Endothelial cell (in vitro differentiated cells): ENCODE measurements around the gene RAPH1. TPM values are rescaled to one million over a fixed set of nuclear protein-coding genes. Genes with fewer than 3 reads are reported as not detected.
"Not testable (repeated sequence)": the region's sequence is repeated elsewhere in the genome, so short reads cannot be mapped to it uniquely, and the experiment has no call there.

Source experiments
- DNase-seq: peaks from one replicate; pipeline ENCODE4 v3.0.0; 2021; ENCODE audit warnings: low spot score
- H3K27ac Mint-ChIP-seq: one replicate; pipeline ENCODE4 v1.8.0; 2021; ENCODE audit warnings: mixed read lengths, inconsistent platforms; ENCODE audit not compliant: unreplicated experiment
- H3K27me3 Mint-ChIP-seq: one replicate; pipeline ENCODE4 v1.8.0; 2021; ENCODE audit warnings: mild to moderate bottlenecking, moderate library complexity, mixed read lengths, inconsistent platforms; ENCODE audit not compliant: unreplicated experiment
- H3K36me3 Mint-ChIP-seq: one replicate; pipeline ENCODE4 v1.8.0; 2021; ENCODE audit warnings: mild to moderate bottlenecking, low read depth, mixed read lengths, inconsistent platforms; ENCODE audit not compliant: unreplicated experiment
- H3K4me1 Mint-ChIP-seq: one replicate; pipeline ENCODE4 v1.8.0; 2021; ENCODE audit warnings: mild to moderate bottlenecking, mixed read lengths, inconsistent platforms; ENCODE audit not compliant: unreplicated experiment
- H3K4me3 Mint-ChIP-seq: one replicate; pipeline ENCODE4 v1.8.0; 2021; ENCODE audit warnings: mild to moderate bottlenecking, mixed read lengths, inconsistent platforms; ENCODE audit not compliant: unreplicated experiment
- H3K9me3 Mint-ChIP-seq: one replicate; pipeline ENCODE4 v1.8.0; 2021; ENCODE audit warnings: mixed read lengths, inconsistent platforms; ENCODE audit not compliant: unreplicated experiment
- CTCF ChIP-seq: fragments of 200-600 bp; sonication (generic); IDR thresholded peaks from one replicate; pipeline ENCODE4 v1.5.0; 2021; ENCODE audit warnings: antibody characterized with exemption; ENCODE audit not compliant: unreplicated experiment
- total RNA-seq: library from RNA; stranded (reverse); fragmentation: NEBNext Ultra II Directional; extraction: Animal tissue kit (Norgen Biotek cat#: 25700); gene quantifications from one replicate; pipeline ENCODE4 v1.2.1, GENCODE V29; 2021; ENCODE audit not compliant: unreplicated experiment

RAPH1 gene
- total RNA-seq, 1 donor from 2014 or later, result 74.1 TPM

- H3K9me3 Mint-ChIP-seq, result no peaks in the 10 kb centered on the region
- TF ChIP-seq CTCF, result peak; percentile 48
- no peaks in the 10 kb centered on the region for H3K27me3 Mint-ChIP-seq
- no peak for DNase-seq
- H3K36me3 Mint-ChIP-seq, result peaks cover 24% of the 10 kb centered on the region
- peaks cover 22% of the 10 kb centered on the region for H3K4me1 Mint-ChIP-seq
- no peak overlapping the region for H3K4me3 Mint-ChIP-seq
- H3K27ac Mint-ChIP-seq, result peak overlapping the region; percentile 28
Measured at GRCh38 chr2:203396667-203397066, 138.4 kb downstream of the RAPH1 start.

- Mint-ChIP-seq H3K9me3 (no peaks in the 10 kb centered on the region), H3K4me3 (no peak overlapping the region), H3K4me1 (peaks cover 17% of the 10 kb centered on the region), H3K36me3 (peaks cover 24% of the 10 kb centered on the region), H3K27ac (no peak overlapping the region), H3K27me3 (no peaks in the 10 kb centered on the region)
- TF ChIP-seq CTCF, result no peak
- no peak for DNase-seq
Measured at GRCh38 chr2:203395858-203396257, 139.2 kb downstream of the RAPH1 start.

- Mint-ChIP-seq H3K9me3 (no peaks in the 10 kb centered on the region), H3K4me3 (no peak overlapping the region), H3K36me3 (peaks cover 24% of the 10 kb centered on the region), H3K27me3 (no peaks in the 10 kb centered on the region), H3K27ac (peak overlapping the region; percentile 6), H3K4me1 (peaks cover 16% of the 10 kb centered on the region)
- peak; percentile 7 for DNase-seq
- peak; percentile 31 for TF ChIP-seq CTCF
Measured at GRCh38 chr2:203394519-203395227, 140.4 kb downstream of the RAPH1 start.

GRCh38 chr2:203388153-203388552 lies 146.9 kb downstream of the RAPH1 start:
- peaks cover 15% of the 10 kb centered on the region for H3K36me3 Mint-ChIP-seq
- not testable (repeated sequence) for H3K9me3 Mint-ChIP-seq, H3K27me3 Mint-ChIP-seq, H3K27ac Mint-ChIP-seq, H3K4me1 Mint-ChIP-seq, H3K4me3 Mint-ChIP-seq, DNase-seq

GRCh38 chr2:203383038-203383437 lies 152.1 kb downstream of the RAPH1 start:
- no peak overlapping the region for H3K27ac Mint-ChIP-seq
- H3K4me3 Mint-ChIP-seq, result no peak overlapping the region
- peaks cover 1% of the 10 kb centered on the region for H3K27me3 Mint-ChIP-seq
- H3K36me3 Mint-ChIP-seq, result peaks cover 10% of the 10 kb centered on the region
- TF ChIP-seq CTCF, result no peak
- no peak for DNase-seq
- no peaks in the 10 kb centered on the region for H3K9me3 Mint-ChIP-seq
- H3K4me1 Mint-ChIP-seq, result no peaks in the 10 kb centered on the region
